Activated naive CD4-positive, alpha-beta T cell treated with Interleukin-2 at 50 U/mL for 16 hours (primary cell): ENCODE results near the gene CFAP157.
A peak's percentile ranks its signal among the peaks of the same experiment; 100 is the strongest.

Experiments
- DNase-seq: peaks from one replicate; pipeline ENCODE4 v3.0.0-alpha.2; 2020

The CFAP157 gene

GRCh38 chr9:127693697-127694096 is 13.1 kb upstream of the CFAP157 start:
- no peak for DNase-seq

GRCh38 chr9:127694890-127695720 is 11.7 kb upstream of the CFAP157 start:
- no peak for DNase-seq

- no peak for DNase-seq
Observed at GRCh38 chr9:127697575-127697974, 9.2 kb upstream of the CFAP157 start.

GRCh38 chr9:127698386-127698785 is 8.4 kb upstream of the CFAP157 start:
- DNase-seq: no peak

- DNase-seq: peak; percentile 90
Observed at GRCh38 chr9:127698985-127699670, 7.7 kb upstream of the CFAP157 start.

- no peak for DNase-seq
Observed at GRCh38 chr9:127700140-127700539, 6.6 kb upstream of the CFAP157 start.

- DNase-seq: no peak
Observed at GRCh38 chr9:127700594-127701255, 6.1 kb upstream of the CFAP157 start.

- no peak for DNase-seq
Observed at GRCh38 chr9:127703289-127703946, 3.4 kb upstream of the CFAP157 start.

- no peak for DNase-seq
Observed at GRCh38 chr9:127705577-127706379, 1.0 kb upstream of the CFAP157 start.

- peak; percentile 52 for DNase-seq
Observed at GRCh38 chr9:127707766-127708165, 978 bp downstream of the CFAP157 start.

GRCh38 chr9:127708952-127709587 is 2.3 kb downstream of the CFAP157 start:
- no peak for DNase-seq

- no peak for DNase-seq
Observed at GRCh38 chr9:127710204-127710783, 3.5 kb downstream of the CFAP157 start.

- DNase-seq: no peak
Observed at GRCh38 chr9:127711226-127711701, 4.5 kb downstream of the CFAP157 start.

GRCh38 chr9:127711831-127712274 is 5.1 kb downstream of the CFAP157 start:
- no peak for DNase-seq

GRCh38 chr9:127712371-127712770 is 5.6 kb downstream of the CFAP157 start:
- no peak for DNase-seq

GRCh38 chr9:127712867-127713266 is 6.1 kb downstream of the CFAP157 start:
- no peak for DNase-seq

GRCh38 chr9:127714020-127714750 is 7.4 kb downstream of the CFAP157 start:
- DNase-seq: no peak

- DNase-seq: no peak
Observed at GRCh38 chr9:127714951-127715469, 8.2 kb downstream of the CFAP157 start.

- peak; percentile 98 for DNase-seq
Observed at GRCh38 chr9:127715470-127716337, 8.9 kb downstream of the CFAP157 start, which contains the start of the genes PTRH1 and TTC16. Gene PTRH1, minus strand, starts transcription at chr9:127715663. Its CDS starts 24 bp downstream, at chr9:127715639. Gene TTC16, plus strand, starts transcription at chr9:127716079. Its CDS starts 67 bp downstream, at chr9:127716146.
